HL-60 (cell line): ENCODE results near the gene HSD17B12.

ENCODE experiments used
- DNase-seq, 2 experiments: peaks; one replicate each; pipeline ENCODE4 v3.0.0-alpha.2; 2010 to 2020; ENCODE audit warnings: low read depth in 1 of 2, low spot score in 1 of 2
- H3K27ac ChIP-seq: fragments of 250-450 bp; sonication (Bioruptor Pico); replicated peaks from 2 replicates; pipeline ENCODE4 v1.5.1; 2020; ENCODE audit warnings: mild to moderate bottlenecking, moderate library complexity
- H3K27me3 ChIP-seq: fragments of 250-450 bp; sonication (Bioruptor Pico); 2 replicates; pipeline ENCODE4 v1.5.1; 2021; ENCODE audit warnings: mild to moderate bottlenecking, moderate library complexity; ENCODE audit not compliant: insufficient read depth, poor library complexity, severe bottlenecking
- H3K4me3 ChIP-seq: replicated peaks from 2 replicates; pipeline ENCODE4 v1.5.1; 2011; ENCODE audit warnings: mild to moderate bottlenecking, control low read depth, low read length; ENCODE audit not compliant: insufficient read depth
- GABPA ChIP-seq: IDR thresholded peaks from 2 replicates; pipeline ENCODE4 v1.6.1; 2012; ENCODE audit warnings: low read depth
- POLR2AphosphoS5 ChIP-seq: IDR thresholded peaks from 2 replicates; pipeline ENCODE4 v1.6.1; 2012; ENCODE audit warnings: low read depth
- SPI1 ChIP-seq: IDR thresholded peaks from 2 replicates; pipeline ENCODE4 v1.6.1; 2012; ENCODE audit warnings: low read depth, mild to moderate bottlenecking, borderline replicate concordance
- TF ChIP-seq, protein P1 (sequence below): IDR thresholded peaks from 2 replicates; pipeline ENCODE4 v1.6.1; 2012; ENCODE audit warnings: low read depth; ENCODE audit not compliant: insufficient replicate concordance
- TF ChIP-seq, protein P2 (sequence below): IDR thresholded peaks from one replicate; pipeline ENCODE4 v1.5.1; 2011; ENCODE audit warnings: low read length, control low read depth, inconsistent platforms; ENCODE audit not compliant: insufficient read depth

The HSD17B12 gene

DNA sequence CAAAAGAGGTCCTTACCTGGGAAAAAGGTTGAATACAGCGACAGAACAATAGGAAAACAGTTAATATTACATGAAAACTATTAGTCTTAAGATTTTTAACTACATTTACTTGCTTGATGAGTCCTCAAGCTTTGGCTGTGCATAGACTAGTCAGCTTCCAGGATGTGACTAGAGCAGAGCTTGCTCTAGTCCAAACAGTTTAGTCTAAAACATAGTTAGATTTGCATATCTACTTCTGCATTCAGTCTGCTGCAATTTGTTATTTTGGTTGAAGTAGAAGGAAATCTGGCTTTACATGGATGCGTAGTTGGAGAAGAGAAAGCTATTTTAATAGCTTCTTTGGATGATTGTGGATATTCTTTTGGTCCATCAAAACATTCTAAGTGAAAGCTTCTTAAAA, 104.8 kb downstream of the HSD17B12 start:
- H3K27me3 ChIP-seq = no peaks in the 10 kb centered on the region

DNA sequence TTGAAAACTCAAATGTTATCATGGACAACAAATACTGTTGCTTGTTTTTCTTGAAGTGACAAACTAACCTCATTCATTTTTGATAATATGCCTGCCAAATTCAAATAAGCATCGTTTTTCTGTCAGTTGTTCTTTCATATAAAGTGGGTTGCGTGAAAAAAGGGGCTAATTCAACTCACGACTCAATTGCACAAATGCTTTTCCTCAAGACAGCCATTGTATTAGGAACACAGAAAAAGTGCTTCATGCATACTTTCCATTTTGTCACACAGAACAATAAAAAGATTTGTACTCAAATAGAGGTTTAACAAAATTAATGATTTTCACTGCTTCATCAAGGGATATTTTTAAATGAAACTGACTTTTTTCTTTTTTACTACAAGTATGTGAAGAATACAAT, 105.5 kb downstream of the HSD17B12 start:
- TF ChIP-seq POLR2AphosphoS5 (no peak), SPI1 (no peak), GABPA (no peak)
- TF ChIP-seq, protein P1, sequence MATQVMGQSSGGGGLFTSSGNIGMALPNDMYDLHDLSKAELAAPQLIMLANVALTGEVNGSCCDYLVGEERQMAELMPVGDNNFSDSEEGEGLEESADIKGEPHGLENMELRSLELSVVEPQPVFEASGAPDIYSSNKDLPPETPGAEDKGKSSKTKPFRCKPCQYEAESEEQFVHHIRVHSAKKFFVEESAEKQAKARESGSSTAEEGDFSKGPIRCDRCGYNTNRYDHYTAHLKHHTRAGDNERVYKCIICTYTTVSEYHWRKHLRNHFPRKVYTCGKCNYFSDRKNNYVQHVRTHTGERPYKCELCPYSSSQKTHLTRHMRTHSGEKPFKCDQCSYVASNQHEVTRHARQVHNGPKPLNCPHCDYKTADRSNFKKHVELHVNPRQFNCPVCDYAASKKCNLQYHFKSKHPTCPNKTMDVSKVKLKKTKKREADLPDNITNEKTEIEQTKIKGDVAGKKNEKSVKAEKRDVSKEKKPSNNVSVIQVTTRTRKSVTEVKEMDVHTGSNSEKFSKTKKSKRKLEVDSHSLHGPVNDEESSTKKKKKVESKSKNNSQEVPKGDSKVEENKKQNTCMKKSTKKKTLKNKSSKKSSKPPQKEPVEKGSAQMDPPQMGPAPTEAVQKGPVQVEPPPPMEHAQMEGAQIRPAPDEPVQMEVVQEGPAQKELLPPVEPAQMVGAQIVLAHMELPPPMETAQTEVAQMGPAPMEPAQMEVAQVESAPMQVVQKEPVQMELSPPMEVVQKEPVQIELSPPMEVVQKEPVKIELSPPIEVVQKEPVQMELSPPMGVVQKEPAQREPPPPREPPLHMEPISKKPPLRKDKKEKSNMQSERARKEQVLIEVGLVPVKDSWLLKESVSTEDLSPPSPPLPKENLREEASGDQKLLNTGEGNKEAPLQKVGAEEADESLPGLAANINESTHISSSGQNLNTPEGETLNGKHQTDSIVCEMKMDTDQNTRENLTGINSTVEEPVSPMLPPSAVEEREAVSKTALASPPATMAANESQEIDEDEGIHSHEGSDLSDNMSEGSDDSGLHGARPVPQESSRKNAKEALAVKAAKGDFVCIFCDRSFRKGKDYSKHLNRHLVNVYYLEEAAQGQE = no peak
- TF ChIP-seq, protein P2, sequence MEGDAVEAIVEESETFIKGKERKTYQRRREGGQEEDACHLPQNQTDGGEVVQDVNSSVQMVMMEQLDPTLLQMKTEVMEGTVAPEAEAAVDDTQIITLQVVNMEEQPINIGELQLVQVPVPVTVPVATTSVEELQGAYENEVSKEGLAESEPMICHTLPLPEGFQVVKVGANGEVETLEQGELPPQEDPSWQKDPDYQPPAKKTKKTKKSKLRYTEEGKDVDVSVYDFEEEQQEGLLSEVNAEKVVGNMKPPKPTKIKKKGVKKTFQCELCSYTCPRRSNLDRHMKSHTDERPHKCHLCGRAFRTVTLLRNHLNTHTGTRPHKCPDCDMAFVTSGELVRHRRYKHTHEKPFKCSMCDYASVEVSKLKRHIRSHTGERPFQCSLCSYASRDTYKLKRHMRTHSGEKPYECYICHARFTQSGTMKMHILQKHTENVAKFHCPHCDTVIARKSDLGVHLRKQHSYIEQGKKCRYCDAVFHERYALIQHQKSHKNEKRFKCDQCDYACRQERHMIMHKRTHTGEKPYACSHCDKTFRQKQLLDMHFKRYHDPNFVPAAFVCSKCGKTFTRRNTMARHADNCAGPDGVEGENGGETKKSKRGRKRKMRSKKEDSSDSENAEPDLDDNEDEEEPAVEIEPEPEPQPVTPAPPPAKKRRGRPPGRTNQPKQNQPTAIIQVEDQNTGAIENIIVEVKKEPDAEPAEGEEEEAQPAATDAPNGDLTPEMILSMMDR = no peak
- no peak for DNase-seq
- Histone ChIP-seq H3K4me3 (no peak overlapping the region), H3K27me3 (no peaks in the 10 kb centered on the region), H3K27ac (no peak overlapping the region)

More for the DNA sequence above, 104.8 kb downstream of the HSD17B12 start:
- Histone ChIP-seq H3K27ac (no peak overlapping the region), H3K4me3 (no peak overlapping the region)
- no peak for TF ChIP-seq POLR2AphosphoS5
- TF ChIP-seq, protein P1 = no peak
- DNase-seq = no peak

- Histone ChIP-seq H3K27me3 (no peaks in the 10 kb centered on the region), H3K27ac (peak overlapping the region; percentile 66), H3K4me3 (no peak overlapping the region)
- DNase-seq = no peak
- TF ChIP-seq, protein P2 = no peak
- TF ChIP-seq SPI1 (no peak), GABPA (no peak)
Observed at GRCh38 chr11:43787824-43788223, 107.3 kb downstream of the HSD17B12 start.

GRCh38 chr11:43788421-43788820, 107.9 kb downstream of the HSD17B12 start:
- Histone ChIP-seq H3K27ac (peak overlapping the region; percentile 66), H3K27me3 (no peaks in the 10 kb centered on the region), H3K4me3 (no peak overlapping the region)
- DNase-seq = peak; percentile 20 to 91
- TF ChIP-seq POLR2AphosphoS5 (peak; percentile 68), GABPA (no peak), SPI1 (peak; percentile 64)
- TF ChIP-seq, protein P2 = no peak
- TF ChIP-seq, protein P1 = no peak
